ENCODE results near the gene FUNDC2.
A peak's percentile ranks its signal among the peaks of the same experiment; 100 is the strongest.

FUNDC2 gene

GRCh38 chrX:155070038-155070437 is 43.4 kb downstream of the FUNDC2 start:
- no peak for DNase-seq (ENCODE audit: low spot score)

- no peak for DNase-seq (ENCODE audit: low spot score)
Measured at GRCh38 chrX:155070663-155070974, 44.0 kb downstream of the FUNDC2 start.

- peak; percentile 84 for DNase-seq (ENCODE audit: low spot score)
Measured at GRCh38 chrX:155070975-155071693, 44.5 kb downstream of the FUNDC2 start, which contains the start of the genes BRCC3, CMC4 and MTCP1. BRCC3 (plus strand) TSS chrX:155071508; CDS start chrX:155071528, 20 bp downstream. CMC4 (minus strand) TSS chrX:155071136; CDS start chrX:155064023, 7,113 bp downstream. MTCP1 (minus strand) TSS chrX:155071136; CDS start chrX:155066010, 5,126 bp downstream.

GRCh38 chrX:155071694-155072280 is 45.1 kb downstream of the FUNDC2 start:
- DNase-seq (ENCODE audit: low spot score) = no peak

GRCh38 chrX:155086202-155086840 is 59.7 kb downstream of the FUNDC2 start:
- DNase-seq (ENCODE audit: low spot score) = no peak

- no peak for DNase-seq (ENCODE audit: low spot score)
Measured at GRCh38 chrX:155086961-155087735, 60.5 kb downstream of the FUNDC2 start.

GRCh38 chrX:155094468-155095061 is 67.9 kb downstream of the FUNDC2 start:
- no peak for DNase-seq (ENCODE audit: low spot score)

DNA sequence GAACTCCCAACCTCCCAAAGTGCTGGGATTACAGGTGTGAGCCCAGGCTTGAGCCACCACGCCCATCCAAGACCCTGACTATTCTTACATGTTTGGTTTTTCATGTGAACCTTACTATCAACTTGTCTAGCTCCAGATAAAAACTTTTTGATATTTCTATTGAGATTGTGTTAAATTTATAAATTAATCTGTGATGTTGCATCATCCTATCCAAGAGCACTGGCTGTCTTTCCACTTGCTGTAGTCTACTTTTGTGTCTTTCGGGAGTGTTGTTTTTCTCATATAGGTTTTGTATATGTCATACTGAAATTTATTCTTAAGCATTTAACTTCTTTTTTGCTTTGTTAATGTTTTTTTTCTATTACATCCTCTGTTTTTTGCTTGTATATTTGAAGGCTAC is 79.3 kb downstream of the FUNDC2 start:
- no peak for DNase-seq (ENCODE audit: low spot score)

- DNase-seq (ENCODE audit: low spot score) = no peak
Measured at GRCh38 chrX:155108427-155108826, 81.8 kb downstream of the FUNDC2 start.

Data from Ammon's horn (tissue), 1 donor.